ENCODE results near the gene PHF12.

Gene PHF12

GRCh38 chr17:28963841-28964240 is 12.5 kb upstream of the PHF12 start:
- Histone ChIP-seq H3K9ac (ENCODE audit: low read length) (no peak overlapping the region), H3K9me3 (ENCODE audit: low read length) (no peaks in the 10 kb centered on the region), H3K4me2 (ENCODE audit: low read length) (no peak overlapping the region), H2AFZ (ENCODE audit: low read length) (no peak overlapping the region), H3K4me3 (ENCODE audit: low read depth, low read length, poor library complexity, severe bottlenecking) (no peak overlapping the region), H3F3A (ENCODE audit: insufficient read depth, low read length) (no peaks in the 10 kb centered on the region), H3K36me3 (ENCODE audit: insufficient read depth, low read length) (no peaks in the 10 kb centered on the region), H3K79me2 (ENCODE audit: insufficient read depth, low read length) (no peaks in the 10 kb centered on the region), H4K20me1 (ENCODE audit: insufficient read depth, low read length) (no peaks in the 10 kb centered on the region), H3K27me3 (ENCODE audit: insufficient read depth, low read length) (peaks cover 5% of the 10 kb centered on the region; the same call in 1 of the 2 replicates), H3K4me1 (ENCODE audit: insufficient read depth, low read length, severe bottlenecking) (no peaks in the 10 kb centered on the region), H3K9me2 (ENCODE audit: low read depth, low read length) (no peaks in the 10 kb centered on the region), H3K27ac (ENCODE audit: low read depth, low read length, poor library complexity, severe bottlenecking) (no peak overlapping the region)
- TF ChIP-seq EZH2 (IDR thresholded peaks at IDR 0.05; ENCODE audit: borderline replicate concordance, low read length) (no peak), CTCF (IDR thresholded peaks at IDR 0.05; ENCODE audit: low read length) (no peak)

- no peak overlapping the region for H3K9ac ChIP-seq (ENCODE audit: low read length)
- H3K27ac ChIP-seq (ENCODE audit: low read depth, low read length, poor library complexity, severe bottlenecking) = no peak overlapping the region
- TF ChIP-seq EZH2 (IDR thresholded peaks at IDR 0.05; ENCODE audit: borderline replicate concordance, low read length) = no peak
- TF ChIP-seq CTCF (IDR thresholded peaks at IDR 0.05; ENCODE audit: low read length) = no peak
- H3K79me2 ChIP-seq (ENCODE audit: insufficient read depth, low read length) = no peaks in the 10 kb centered on the region
- H3F3A ChIP-seq (ENCODE audit: insufficient read depth, low read length) = no peaks in the 10 kb centered on the region
- no peaks in the 10 kb centered on the region for H3K4me1 ChIP-seq (ENCODE audit: insufficient read depth, low read length, severe bottlenecking)
- no peaks in the 10 kb centered on the region for H3K9me2 ChIP-seq (ENCODE audit: low read depth, low read length)
- H3K4me2 ChIP-seq (ENCODE audit: low read length) = no peak overlapping the region
- H3K36me3 ChIP-seq (ENCODE audit: insufficient read depth, low read length) = no peaks in the 10 kb centered on the region
- H3K4me3 ChIP-seq (ENCODE audit: low read depth, low read length, poor library complexity, severe bottlenecking) = no peak overlapping the region
- no peaks in the 10 kb centered on the region for H3K9me3 ChIP-seq (ENCODE audit: low read length)
- no peaks in the 10 kb centered on the region for H4K20me1 ChIP-seq (ENCODE audit: insufficient read depth, low read length)
- no peak overlapping the region for H2AFZ ChIP-seq (ENCODE audit: low read length)
- peaks cover 5% of the 10 kb centered on the region; the same call in 1 of the 2 replicates for H3K27me3 ChIP-seq (ENCODE audit: insufficient read depth, low read length)
These were observed 11.8 kb upstream of the PHF12 start for GRCh38 chr17:28963055-28963611.

- Histone ChIP-seq H3K27me3 (ENCODE audit: insufficient read depth, low read length) (peaks cover 5% of the 10 kb centered on the region; the same call in 1 of the 2 replicates), H3K4me1 (ENCODE audit: insufficient read depth, low read length, severe bottlenecking) (no peaks in the 10 kb centered on the region), H3K9me2 (ENCODE audit: low read depth, low read length) (no peaks in the 10 kb centered on the region), H3K79me2 (ENCODE audit: insufficient read depth, low read length) (no peaks in the 10 kb centered on the region), H4K20me1 (ENCODE audit: insufficient read depth, low read length) (no peaks in the 10 kb centered on the region), H3K4me3 (ENCODE audit: low read depth, low read length, poor library complexity, severe bottlenecking) (no peak overlapping the region), H2AFZ (ENCODE audit: low read length) (no peak overlapping the region), H3K27ac (ENCODE audit: low read depth, low read length, poor library complexity, severe bottlenecking) (no peak overlapping the region), H3F3A (ENCODE audit: insufficient read depth, low read length) (no peaks in the 10 kb centered on the region), H3K9me3 (ENCODE audit: low read length) (no peaks in the 10 kb centered on the region), H3K36me3 (ENCODE audit: insufficient read depth, low read length) (no peaks in the 10 kb centered on the region), H3K9ac (ENCODE audit: low read length) (no peak overlapping the region), H3K4me2 (ENCODE audit: low read length) (no peak overlapping the region)
- TF ChIP-seq CTCF (IDR thresholded peaks at IDR 0.05; ENCODE audit: low read length) = no peak
- no peak for TF ChIP-seq EZH2 (IDR thresholded peaks at IDR 0.05; ENCODE audit: borderline replicate concordance, low read length)
These were observed 10.1 kb upstream of the PHF12 start for GRCh38 chr17:28961391-28961790.
